Pons (tissue), 1 donor: ENCODE results near the gene PITPNC1.
A peak's percentile ranks its signal among the peaks of the same experiment; 100 is the strongest.

Experiments used
- DNase-seq: peaks from one replicate; pipeline ENCODE4 v3.0.0-alpha.2; 2016; ENCODE audit warnings: low spot score

Gene PITPNC1

GRCh38 chr17:67554634-67555033 is 177.6 kb downstream of the PITPNC1 start:
- DNase-seq, result no peak

DNA sequence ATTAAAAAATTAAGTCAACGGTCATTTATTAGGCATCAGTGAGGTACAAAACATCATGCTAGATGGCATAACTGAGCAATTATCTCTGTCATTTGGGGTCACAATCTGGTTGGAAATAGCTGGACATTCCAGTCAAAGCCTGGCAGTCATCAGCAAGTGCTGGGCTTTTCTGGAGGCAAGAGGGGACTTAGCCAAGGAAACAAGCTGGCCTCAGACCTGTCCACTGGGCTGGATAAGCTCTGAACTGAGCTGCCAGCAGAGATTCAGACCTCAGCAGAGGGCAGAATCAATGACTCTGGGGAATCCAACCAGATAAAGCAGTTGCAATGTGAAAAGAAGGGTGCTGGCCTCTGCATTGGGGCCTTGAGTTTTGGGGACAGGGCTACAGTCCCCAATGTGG is 178.8 kb downstream of the PITPNC1 start:
- no peak for DNase-seq

DNA sequence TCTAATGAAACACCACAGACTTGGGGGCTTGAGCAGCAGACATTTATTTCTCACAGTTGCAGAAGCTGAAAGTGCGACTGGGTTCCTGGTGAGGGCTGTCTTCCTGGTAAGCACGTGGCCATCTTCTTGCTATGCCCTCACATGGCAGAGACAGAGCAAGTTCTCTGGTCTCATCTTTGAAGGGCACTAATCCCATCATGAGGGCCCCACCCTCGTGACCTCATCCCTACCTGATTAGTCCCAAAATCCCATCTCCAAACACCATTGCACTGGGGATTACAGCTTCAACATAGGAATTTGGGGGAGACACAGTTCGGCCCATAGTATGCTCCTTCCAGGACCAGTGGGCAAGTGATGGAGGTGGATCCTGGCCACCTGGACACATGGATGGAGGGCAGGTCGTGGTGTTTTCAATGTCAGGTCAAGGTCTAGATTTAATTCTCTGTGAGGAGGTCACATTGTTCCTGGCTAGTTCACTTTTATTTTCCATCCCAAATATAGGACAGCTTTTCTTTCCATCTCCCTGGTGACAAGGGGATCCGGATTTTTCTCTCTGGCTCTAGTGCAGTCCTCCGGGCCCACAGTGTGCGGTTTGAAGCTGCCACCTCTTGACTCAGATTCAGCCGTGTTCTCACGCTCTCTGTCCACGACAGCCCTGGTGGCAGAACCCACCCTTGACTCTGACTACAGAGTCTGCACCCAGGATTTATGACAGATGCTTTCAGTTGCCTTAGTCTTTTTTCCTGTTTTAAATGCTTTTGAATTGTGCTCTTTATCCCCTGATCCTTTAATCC is 180.2 kb downstream of the PITPNC1 start:
- DNase-seq, result no peak

GRCh38 chr17:67557921-67558320 is 180.8 kb downstream of the PITPNC1 start:
- DNase-seq, result no peak

GRCh38 chr17:67558740-67559380 is 181.8 kb downstream of the PITPNC1 start:
- DNase-seq, result no peak

DNA sequence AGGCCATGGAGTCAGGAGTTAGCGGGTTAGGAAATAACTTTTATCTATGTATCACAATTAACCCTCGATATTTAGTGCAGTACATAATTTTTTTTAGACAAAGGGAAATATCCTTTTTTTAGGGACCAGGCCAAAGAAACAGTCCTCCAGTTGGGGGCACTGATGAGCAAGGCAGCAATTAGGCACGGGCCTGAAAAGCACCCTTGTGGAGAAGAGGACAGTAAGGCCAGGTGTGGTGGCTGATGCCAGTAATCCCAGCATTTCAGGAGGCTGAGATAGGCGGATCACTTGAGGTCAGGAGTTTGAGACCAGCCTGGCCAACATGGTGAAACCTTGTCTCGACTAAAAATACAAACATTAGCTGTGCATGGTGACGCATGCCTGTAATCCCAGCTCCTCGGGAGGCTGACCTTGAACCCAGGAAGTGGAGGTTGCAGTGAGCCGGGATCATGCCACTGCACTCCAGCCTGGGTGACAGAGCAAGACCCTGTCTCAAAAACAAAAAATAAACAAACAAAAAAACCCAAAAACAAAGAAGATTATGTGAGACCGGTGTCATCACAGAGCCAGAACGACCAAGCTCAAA is 182.4 kb downstream of the PITPNC1 start:
- no peak for DNase-seq

GRCh38 chr17:67562005-67562404 is 184.9 kb downstream of the PITPNC1 start:
- DNase-seq, result no peak

DNA sequence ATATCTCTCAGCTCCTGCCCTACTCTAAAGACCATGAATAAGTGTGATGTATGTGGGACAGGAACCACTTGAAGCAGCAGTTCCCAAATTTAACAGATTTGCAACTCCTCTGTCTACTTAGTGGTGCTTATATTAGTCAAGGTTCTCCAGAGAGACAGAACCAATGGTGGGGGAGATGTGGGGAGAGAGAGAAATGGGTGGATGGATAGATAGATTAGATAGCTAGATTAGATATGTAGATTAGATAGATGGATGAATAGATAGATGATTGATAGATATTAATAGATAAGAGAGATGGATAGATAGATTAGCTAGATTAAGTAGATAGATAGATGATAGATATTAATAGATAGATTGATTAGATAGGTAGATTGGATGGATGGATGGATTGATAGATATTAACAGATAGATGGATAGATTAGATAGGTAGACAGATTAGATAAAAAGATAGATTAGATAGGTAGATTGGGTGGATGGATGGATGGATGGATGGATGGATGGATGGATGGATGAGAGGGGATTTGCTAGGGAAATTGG is 186.7 kb downstream of the PITPNC1 start:
- DNase-seq, result no peak

- DNase-seq, result no peak
These were observed 188.0 kb downstream of the PITPNC1 start for GRCh38 chr17:67565068-67565467.

DNA sequence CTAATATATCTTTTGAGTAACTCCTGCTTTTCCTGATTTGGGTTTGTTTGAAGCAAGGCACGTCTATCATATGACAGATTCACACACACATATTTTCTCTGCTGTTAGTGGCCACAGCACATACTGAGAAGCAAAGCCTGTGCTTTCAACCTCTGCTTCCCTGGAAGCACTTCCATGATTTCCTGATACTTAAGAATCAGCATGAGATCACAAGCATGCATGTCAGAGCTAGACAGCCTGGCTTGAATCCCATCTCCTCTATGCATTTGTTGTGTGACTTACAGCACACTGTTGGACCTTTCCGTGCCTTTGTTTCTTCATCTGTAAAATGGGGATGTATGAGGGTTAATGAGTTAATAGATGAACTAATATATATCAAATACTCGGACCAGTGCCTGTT is 189.6 kb downstream of the PITPNC1 start:
- DNase-seq, result no peak

GRCh38 chr17:67569015-67569451 is 192.0 kb downstream of the PITPNC1 start:
- DNase-seq, result no peak

DNA sequence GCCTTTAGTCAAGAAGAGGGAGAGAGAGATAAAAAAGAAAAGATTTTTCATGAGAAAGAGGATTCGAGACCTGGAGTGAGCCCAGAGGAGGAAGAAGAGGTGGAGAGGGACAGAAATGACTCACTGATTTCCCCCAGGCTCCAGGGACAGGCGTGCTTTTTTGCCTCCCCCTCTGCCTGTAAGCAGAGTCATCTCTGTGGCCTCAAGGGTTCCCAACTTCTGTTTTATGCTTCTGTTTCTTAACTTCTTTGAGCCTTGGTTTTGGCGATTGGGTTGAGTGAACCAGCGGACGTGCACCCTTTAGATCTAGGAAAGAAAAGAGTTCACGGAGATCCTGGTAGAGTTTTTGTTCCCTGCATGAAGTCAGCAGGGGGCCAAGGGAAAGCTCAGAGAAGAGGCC is 192.8 kb downstream of the PITPNC1 start:
- peak; percentile 35 for DNase-seq

DNA sequence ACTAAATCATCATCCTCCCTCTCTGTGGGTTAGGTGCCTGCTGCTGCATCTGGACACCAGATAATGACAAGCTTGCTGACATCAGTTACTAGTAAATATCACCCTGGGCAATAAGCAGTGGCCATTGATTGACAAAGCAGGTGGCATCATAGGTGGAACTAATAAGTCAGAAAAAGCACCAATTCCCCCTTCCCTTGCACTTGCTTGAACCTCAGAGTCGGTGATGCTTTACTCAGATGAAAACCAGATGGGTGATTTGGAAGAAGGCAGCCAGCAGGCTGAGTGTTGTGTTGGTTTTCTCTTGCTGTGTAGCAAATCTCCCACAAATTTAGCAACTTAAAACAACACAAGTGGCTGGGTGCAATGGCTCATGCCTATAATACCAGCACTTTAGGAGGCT is 193.7 kb downstream of the PITPNC1 start:
- DNase-seq, result no peak

DNA sequence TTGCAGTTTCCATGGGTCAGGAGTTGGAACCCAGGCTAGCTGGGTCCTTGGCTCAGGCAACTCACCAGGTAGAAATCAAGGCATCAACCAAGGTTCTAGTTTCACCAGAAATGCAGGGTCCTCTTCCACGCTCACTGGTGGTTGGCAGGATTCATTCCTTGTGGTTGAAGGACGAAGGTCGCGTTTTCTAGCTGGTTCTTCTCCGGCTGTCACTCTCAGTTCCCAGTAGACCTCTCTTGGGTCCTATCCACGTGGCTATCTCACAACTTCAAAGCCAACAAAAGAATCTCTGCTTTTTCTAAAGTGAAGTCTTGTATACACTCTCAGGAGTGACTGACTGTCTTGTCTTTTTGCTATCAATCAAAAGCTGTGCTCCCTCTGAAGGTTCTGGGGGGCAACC is 194.4 kb downstream of the PITPNC1 start:
- no peak for DNase-seq

- no peak for DNase-seq
These were observed 197.0 kb downstream of the PITPNC1 start for GRCh38 chr17:67573987-67574657.

GRCh38 chr17:67574658-67575293 is 197.7 kb downstream of the PITPNC1 start:
- DNase-seq, result no peak

- no peak for DNase-seq
These were observed 198.2 kb downstream of the PITPNC1 start for GRCh38 chr17:67575325-67575724.

DNA sequence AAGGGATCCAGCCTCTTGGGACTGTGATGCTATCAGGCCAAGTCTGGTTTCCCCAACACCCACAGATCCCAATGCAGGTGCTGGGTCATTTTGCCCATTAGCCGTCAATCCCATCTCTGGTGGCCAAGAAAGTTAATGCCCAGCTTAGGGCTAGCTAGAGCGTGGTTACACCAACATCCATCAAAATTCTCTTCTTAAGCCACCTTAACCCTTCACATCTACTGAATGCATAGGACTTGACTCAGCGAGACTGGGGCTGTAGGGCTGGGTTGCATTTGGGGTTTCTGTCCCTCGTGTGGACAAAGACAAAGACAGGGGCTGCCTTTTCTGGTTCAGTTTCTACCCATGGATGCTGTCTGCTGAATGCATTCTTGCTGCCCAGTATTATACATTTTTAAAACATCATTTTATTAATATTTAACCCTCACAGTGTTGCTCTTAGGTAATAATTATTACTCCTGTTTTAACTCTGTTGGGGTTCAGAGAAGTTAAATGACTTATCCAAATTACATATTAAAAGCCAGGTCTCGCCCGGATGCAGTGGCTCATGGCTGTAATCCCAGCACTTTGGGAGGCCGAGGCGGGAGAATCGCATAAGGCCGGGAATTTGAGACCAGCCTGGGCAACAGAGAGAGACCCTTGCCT is 199.5 kb downstream of the PITPNC1 start:
- DNase-seq, result no peak

- no peak for DNase-seq
These were observed 200.5 kb downstream of the PITPNC1 start for GRCh38 chr17:67577429-67578141.

DNA sequence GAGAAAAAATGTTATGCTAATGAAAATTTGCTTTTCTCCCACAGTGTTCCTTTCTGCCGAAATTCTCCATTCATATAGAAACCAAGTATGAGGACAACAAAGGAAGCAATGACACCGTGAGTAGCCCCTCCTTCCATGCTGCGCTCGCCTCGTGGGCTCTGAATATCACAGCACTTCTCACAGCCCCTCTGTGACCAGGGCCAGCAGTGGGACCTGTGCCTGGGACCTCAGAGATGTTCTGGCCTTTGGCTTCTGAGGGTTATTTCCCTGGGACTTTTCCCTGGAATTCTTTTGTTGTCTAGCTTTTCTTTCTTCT is 201.0 kb downstream of the PITPNC1 start:
- DNase-seq, result no peak
